HCEC 1CT (cell line): ENCODE measurements around the gene PMEPA1.

Experiments used
- DNase-seq: peaks from one replicate; pipeline ENCODE4 v3.0.0-alpha.2; 2017

The PMEPA1 gene

DNA sequence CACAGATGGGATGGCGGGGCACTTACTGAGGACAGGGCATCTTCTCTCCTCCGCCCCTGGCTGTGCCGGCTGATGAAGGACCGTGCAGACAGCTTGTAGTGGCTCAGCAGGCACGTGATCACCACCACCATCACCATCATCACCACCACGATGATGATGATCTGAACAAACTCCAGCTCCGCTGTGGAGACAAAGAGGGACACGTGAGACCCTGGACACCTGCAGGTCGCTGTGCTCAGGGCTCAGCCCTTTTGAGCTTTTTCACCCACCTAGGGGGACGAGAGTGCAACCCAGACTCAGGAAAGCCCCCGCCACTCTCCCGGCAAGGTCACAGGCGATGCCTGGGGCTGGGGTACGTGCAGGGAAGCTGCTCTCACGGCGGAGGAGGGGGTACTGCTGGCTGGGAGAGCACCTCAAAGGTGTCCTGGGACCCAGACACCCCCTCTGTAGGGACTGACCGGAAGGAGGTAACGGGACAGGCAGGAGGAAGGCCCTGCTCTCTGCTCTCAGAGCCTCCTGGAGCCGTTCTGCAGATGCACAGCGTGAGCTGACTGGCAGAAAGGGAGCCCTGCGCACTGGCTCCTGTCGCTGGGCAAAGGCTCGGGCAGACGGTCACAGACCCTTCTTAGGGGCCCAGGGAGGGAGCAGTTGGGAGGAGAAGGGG, 50.2 kb downstream of the PMEPA1 start:
- no peak for DNase-seq

- DNase-seq = no peak
These were observed 50.8 kb downstream of the PMEPA1 start for GRCh38 chr20:57658833-57659516.

GRCh38 chr20:57658447-57658832, 51.4 kb downstream of the PMEPA1 start:
- no peak for DNase-seq

DNA sequence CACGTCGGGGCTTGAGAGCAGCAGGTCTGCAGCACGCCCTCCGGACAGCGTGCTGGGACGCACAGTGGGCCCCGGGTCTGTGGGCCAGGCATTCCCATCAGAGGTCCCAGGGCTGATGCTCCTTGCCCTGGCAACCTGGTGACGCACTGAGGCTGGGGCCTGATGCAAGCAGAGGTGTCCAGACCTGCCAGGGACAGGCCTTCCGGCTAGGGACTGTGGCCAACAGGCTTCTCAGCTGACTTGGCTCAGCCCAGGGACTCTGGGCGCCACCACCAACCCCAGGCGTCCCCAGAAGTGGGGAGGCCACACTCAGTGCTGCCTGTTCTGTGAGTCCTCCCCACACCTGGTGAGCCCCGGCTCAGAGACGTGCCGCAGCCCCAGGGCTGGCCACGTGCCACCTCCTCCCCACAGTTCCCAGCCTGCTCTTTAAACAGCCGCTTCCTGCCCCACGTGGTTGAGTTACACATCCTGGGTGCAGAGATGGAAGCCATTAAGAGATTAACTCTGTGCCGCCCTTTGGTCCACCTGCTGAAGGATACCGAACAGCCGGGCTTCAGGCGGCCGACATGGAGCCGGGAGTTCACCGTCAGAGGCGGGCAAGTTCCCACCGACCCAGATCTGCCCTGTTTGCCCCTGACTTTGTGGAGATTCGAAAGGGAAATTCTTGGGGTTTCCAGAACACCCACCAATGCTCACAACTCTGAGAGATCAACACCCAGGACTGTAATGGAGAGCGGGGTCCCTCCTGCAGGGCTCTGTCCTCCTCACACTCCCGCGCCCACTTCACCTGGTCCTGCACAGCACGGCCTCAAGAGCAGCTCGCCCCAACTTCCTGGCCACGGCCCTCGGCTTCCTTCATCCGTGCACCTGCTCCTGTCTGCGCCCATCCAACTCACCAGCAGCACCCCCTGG, 52.0 kb downstream of the PMEPA1 start:
- DNase-seq = no peak

DNA sequence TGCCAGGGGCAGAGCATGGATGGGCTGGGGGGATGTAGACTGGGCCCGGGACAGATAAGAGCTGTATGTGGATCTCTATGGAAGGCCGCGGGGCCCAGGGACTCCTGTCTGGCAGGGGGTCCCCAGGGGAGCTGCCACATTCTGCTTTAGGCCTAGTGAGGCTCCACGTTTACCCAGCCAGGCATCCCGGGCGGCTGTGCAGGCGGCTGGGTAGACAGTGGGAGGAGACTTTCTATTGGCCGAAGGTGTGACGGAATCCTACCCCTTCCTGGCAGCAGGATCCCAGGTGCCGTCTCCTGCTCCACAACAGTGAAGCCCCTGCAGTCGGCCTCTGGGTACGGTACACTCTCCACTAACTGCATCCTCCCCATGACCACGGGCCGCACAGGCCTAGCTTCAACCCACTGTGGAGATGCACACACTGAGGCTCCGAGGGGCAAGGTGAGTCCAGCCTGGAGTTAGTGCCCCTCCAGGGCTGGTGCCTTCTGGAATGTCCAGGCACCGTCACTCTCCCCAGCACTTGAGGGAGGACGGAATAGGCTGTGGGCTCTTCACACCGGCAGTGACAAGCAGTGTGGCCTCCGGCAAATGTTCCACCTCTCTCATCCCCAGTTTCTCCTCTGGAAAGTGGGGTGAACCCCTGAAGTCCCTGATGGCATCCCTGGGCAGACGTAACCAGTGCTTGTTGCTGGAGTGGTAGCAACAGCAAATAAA, 52.8 kb downstream of the PMEPA1 start:
- DNase-seq = no peak

- DNase-seq = no peak
These were observed 53.5 kb downstream of the PMEPA1 start for GRCh38 chr20:57656252-57656820.

GRCh38 chr20:57655809-57656155, 54.0 kb downstream of the PMEPA1 start:
- no peak for DNase-seq

GRCh38 chr20:57654998-57655808, 54.6 kb downstream of the PMEPA1 start:
- DNase-seq = no peak

DNA sequence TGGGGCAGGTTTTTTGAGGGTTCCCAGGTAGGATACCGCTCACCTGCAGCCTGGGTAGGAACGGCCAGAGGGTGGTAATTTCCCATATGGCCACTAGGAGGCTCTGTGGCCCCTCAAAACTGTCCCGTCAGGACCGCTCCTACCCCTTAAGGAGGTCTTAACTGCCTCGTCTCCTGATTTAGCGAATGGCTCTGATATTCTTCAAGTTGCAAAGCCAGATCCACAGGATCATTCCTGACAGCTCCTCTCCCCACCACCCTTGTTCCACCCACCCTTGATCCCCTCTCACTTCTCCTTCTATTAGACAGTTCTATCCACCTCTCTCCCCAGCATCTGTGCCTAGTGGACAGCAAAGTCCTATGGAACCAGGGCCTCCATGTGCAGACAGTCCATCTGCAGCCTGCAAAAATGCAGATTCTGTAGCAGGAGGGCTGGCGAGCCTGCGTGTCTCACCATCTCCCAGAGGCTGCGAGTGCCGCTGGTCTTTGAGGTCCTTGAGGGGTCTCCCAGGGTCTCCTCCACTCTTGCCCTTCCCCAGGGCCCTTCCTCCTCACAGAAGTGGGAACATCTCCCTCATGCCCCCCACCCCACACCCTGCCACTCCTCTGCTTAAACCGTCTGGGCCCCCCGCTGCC, 55.3 kb downstream of the PMEPA1 start:
- DNase-seq = no peak

- no peak for DNase-seq
These were observed 55.9 kb downstream of the PMEPA1 start for GRCh38 chr20:57653910-57654309.

DNA sequence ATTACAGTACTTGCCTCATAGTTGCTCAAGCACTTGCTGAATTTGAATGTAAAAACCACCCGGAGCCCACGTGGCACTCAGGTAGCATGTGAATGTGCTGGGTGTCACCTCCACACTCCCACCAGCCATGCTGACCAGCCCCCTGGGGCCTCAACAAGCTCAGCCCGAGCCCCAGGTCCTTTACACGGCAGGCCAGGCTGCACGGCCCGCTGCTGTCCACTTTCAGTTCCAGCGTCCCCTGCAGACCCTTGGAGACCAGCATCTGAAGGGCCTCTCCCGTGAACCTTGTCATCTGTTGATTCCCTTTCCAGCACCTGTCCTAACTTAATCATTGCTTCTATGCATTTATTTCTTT, 56.3 kb downstream of the PMEPA1 start:
- no peak for DNase-seq

DNA sequence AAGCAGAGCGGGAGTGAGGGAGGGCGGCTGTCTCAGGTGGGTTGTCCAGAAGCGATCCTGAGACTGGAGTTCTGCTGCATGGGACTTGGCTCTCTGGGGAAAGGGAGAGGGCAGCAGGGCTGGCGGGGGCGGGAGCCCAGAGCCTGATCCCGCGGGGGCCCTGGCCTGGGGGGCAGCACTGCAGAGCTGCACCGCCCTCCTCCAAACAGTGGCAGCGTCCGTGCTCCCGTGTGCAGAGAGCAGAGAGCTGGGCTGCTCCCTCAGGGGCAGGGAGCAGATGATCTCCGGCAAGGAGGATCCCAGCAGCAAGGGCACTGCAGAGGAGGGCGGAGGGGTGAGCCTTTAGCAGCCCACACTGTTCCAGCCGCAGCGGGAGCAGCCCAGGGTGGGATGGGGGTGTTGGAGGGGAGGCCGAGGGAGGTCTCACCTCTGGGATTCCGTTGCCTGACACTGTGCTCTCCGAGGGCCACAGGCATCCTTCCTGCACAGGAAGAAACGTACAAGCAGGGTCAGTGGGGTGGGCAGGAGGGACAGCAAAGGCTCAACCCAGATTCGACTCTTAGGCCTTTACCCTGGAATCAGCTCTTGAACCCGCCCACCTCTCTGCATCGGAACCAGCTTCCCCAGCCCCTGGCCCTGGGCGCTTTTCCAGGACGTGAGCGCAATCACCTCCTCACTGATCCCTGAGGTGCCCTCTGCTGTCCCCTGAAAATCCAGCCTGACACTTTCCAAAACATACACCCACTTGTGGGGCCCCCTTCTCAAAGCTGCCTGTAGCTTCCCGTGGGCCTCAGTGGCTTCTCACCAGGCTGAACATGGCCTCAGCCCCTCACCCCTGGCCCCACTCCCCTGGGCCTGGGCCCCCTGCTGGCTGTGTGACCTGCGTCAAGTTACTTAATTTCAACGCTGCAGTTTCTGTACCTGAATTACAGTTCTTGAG, 56.9 kb downstream of the PMEPA1 start:
- no peak for DNase-seq

GRCh38 chr20:57651881-57652605, 57.8 kb downstream of the PMEPA1 start:
- no peak for DNase-seq

DNA sequence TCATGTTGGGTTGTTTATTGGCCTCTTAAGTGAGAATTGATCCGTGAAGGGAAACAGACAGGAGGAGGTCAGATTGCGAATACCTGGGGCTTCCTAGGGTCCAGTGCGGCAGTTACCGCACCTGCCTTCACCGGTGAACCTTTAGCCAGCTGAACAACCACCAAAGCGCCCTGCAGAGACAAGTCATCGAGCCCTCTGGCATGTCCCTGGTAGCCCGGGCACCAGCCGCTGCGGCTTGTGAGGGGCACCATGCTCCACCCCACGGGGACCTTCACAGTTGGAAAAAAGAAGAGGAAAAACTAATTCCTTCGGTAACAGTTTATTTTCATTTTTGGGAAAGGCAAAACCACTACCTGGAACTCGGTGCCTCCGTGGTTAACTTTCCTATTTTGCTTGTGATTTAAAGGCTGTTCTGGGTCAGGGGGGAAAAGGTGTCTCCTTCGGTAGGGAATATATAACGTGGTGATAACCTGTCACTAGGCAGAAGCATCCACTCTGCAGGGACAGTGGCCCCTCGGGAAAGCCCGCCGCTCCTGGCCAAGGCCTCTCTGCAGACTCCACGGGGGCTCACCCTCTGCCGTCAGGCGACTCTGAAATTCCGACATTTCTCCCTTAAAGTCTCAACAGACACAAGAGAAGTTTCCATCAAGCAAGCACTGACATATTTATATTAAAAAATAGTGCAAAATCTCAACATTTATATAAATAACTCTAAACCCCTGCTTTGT, 58.9 kb downstream of the PMEPA1 start:
- DNase-seq = no peak

DNA sequence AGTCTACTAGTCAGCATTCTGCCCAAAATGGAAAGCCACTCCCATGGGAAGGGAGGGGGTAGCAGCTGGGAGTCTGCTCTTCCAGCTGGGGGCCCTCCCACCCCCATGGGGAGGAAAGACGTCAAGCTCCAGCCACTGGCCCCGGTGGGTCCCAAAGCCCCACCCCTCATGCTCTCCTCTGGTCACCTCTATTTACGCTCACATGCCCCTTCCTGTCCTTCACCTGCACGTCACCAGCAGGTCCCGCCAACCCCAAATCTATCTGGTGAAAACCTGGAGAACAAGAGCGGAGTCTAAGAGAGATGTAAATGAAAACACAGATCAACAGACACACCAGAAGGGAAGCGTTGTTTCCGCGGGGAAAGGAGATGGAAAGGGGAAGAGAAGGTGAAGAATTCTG, 59.5 kb downstream of the PMEPA1 start:
- no peak for DNase-seq

GRCh38 chr20:57649617-57650015, 60.2 kb downstream of the PMEPA1 start:
- DNase-seq = no peak

DNA sequence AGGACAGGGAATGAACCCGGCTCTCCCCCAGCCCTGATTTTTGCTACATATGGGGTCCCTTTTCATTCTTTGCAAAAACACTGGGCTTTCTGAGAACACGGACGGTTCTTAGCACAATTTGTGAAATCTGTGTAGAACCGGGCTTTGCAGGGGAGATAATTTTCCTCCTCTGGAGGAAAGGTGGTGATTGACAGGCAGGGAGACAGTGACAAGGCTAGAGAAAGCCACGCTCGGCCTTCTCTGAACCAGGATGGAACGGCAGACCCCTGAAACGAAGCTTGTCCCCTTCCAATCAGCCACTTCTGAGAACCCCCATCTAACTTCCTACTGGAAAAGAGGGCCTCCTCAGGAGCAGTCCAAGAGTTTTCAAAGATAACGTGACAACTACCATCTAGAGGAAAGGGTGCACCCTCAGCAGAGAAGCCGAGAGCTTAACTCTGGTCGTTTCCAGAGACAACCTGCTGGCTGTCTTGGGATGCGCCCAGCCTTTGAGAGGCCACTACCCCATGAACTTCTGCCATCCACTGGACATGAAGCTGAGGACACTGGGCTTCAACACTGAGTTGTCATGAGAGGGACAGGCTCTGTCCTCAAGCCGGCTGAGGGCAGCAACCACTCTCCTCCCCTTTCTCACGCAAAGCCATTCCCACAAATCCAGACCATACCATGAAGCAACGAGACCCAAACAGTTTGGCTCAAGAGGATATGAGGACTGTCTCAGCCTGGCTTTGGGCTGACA, 60.8 kb downstream of the PMEPA1 start:
- DNase-seq = no peak
